ENCODE data around the gene DCAF11. TPM values are rescaled to one million over a fixed set of nuclear protein-coding genes. Genes with fewer than 3 reads are reported as not detected.

Gene DCAF11
- total RNA-seq, 1 donor from 2014 or later: 81.8 TPM

DNA sequence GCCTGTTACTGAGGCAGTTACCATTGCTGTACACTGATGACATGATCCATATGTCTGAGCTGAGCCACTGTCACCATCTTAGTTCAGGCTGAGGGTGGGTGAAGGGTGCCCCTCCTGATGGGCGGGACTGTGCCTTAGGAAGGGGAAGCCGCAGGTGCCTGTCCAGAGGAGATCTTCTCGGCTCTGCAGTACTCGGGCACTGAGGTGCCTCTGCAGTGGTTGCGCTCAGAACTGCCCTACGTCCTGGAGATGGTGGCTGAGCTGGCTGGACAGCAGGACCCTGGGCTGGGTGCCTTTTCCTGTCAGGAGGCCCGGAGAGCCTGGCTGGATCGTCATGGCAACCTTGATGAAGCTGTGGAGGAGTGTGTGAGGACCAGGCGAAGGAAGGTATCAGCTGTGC, 36.4 kb downstream of the DCAF11 start:
- intact Hi-C loops (cut with micrococcal nuclease): no loop called here

DNA sequence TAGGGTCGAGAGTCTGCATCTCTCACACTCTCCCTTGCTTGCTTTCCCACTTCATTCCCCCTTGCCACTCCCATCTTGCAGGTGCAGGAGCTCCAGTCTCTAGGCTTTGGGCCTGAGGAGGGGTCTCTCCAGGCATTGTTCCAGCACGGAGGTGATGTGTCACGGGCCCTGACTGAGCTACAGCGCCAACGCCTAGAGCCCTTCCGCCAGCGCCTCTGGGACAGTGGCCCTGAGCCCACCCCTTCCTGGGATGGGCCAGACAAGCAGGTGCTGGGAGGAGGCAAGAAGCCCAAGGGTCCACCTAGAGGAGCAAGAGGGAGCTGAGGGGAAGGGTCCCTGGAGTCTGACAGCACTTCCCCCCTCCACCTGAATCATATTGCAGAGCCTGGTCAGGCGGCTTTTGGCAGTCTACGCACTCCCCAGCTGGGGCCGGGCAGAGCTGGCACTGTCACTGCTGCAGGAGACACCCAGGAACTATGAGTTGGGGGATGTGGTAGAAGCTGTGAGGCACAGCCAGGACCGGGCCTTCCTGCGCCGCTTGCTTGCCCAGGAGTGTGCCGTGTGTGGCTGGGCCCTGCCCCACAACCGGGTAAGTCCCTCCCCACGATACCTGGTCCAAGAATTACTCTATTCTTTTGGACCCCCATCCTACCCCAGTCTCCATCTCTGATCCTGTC, 37.0 kb downstream of the DCAF11 start:
- intact Hi-C loops (cut with micrococcal nuclease): no loop called here

DNA sequence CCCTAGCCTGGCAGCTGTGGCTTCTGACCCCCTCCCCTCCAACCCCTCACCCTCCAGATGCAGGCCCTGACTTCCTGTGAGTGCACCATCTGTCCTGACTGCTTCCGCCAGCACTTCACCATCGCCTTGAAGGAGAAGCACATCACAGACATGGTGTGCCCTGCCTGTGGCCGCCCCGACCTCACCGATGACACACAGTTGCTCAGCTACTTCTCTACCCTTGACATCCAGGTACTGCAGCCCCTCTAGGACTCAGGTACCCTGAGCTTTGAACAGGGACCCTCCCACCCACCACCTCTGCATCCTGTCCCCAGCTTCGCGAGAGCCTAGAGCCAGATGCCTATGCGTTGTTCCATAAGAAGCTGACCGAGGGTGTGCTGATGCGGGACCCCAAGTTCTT, 40.5 kb downstream of the DCAF11 start:
- intact Hi-C loops (cut with micrococcal nuclease): no loop called here

DNA sequence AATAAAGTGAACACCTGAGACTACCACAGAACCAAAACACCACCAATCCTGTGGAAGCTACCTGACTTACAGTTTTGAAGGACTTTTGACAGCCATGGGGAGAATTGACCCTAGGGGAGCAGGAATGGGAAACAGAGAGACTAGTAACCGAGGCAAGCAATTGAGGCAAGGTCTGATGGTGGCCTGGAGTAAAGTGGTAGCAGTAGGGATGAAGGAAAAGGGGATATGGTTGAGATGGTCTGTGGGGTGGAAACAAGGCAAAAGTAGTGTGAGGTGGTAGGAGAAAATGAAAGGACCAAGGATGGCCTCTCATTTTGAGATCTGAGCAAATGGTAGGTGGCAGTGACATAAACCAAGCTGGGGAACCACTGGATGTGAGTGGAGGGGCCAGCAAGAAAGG, 42.3 kb downstream of the DCAF11 start:
- intact Hi-C loops (cut with micrococcal nuclease): no loop called here

DNA sequence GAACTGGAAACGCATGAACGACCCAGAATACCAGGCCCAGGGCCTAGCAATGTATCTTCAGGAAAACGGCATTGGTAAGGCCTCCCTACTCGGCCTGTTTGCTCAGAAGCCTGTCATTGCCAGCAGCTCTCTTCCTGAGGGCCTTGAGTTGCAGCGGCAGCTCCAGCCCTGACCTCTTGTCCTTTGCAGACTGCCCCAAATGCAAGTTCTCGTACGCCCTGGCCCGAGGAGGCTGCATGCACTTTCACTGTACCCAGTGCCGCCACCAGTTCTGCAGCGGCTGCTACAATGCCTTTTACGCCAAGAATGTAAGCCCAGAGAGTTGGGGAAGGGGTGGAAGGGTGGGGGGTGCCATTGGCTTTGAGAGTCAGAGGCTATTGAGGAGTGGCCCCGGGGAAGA, 42.8 kb downstream of the DCAF11 start:
- intact Hi-C loops (cut with micrococcal nuclease): no loop called here

DNA sequence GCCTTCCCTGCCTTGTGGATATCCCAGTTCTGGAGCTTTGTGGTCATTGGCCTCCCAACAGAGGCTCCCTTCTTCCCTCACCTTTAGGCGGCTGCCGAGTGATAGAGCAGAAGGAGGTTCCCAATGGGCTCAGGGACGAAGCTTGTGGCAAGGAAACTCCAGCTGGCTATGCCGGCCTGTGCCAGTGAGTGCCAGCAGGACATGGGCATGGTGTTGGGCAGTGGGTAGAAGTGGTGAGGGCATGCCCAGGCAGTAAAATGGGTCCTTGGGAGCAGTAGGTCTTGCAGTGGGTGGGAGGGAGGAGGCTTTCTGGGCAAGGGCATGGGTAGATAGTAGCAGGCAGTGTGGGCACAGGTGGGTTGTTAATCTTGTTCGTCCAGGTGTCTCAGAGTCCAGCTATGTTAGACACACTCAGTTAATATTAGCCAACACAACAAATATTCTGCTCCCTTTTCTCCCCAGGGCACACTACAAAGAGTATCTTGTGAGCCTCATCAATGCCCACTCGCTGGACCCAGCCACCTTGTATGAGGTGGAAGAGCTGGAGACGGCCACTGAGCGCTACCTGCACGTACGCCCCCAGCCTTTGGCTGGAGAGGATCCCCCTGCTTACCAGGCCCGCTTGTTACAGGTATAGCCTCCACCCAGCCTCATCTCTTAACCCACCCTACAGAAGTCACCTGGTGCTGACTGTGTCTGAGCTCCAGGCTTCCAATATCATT, 45.4 kb downstream of the DCAF11 start:
- intact Hi-C loops (cut with micrococcal nuclease): no loop called here

DNA sequence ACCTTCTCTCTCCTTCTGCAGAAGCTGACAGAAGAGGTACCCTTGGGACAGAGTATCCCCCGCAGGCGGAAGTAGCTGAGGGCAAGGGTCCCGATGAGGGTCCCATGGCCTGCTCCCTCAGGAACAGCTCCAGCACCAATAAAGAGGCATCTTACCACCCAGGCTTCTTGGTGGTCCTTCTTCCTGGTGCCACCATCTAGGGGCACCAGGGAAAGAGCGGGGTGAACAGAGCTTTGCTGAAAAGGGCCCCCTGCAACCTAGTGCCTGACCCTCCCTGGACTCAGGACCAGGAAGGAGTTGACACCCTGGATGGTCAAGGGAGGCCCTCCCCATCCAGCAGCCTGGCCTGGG, 45.9 kb downstream of the DCAF11 start:
- intact Hi-C loops (cut with micrococcal nuclease): no loop called here

DNA sequence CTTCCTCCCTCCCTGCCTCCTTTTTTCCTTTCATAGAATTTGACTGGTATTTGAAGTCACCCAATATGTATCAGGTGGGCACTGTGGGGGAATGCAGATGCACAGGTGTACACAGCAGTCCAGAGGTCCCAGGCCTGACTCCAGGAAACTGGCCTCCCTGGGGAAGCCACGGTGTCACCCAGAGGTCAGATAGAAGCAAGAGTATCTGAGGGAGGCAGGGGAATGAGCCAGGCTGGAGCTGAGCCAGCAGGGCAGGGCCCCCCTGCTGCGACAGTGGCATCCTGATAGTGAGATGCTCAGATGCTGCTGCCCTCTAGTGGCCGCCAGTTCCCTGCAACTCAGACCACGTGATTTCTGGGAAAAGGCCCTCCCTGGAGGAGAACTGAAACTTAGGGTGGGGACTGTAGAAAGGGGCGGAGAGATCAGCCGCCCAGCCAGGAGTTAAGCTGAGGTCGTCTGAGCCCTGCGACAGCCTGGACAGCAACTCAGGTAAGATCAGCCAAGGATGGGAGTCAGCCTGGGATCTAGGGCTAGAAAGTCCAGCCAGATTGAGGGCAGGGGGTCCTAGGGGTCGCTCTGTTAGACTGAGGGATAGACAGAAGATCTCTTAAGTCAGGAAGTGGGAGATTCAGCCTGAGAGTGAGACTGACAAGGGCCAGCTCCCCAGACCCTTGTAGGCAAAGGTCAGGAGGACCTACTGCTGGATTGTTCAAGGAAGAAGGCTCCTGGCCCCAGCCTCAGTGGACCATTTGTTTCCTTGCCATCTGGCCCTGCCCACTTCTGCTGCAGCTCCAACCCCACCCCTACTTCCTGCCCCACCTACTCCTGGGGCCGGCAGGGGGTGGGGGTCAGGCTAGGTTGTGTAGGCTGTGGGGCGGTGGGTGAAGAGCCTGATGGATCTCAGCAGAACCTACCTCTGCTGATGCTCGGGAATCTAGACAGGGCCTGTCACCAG, 46.5 kb downstream of the DCAF11 start, which contains the start of gene IRF9:
TSS of gene IRF9 (plus strand) at position 416 of the 955 bp plus-strand sequence. CDS start 880 bp downstream, outside the sequence.
- intact Hi-C loops (cut with micrococcal nuclease): loop anchor here (1.0 kb wide), 16 partner anchors 10 to 171 kb away; partner anchors contain the start of genes CHMP4A, EMC9, GMPR2 and IPO4

DNA sequence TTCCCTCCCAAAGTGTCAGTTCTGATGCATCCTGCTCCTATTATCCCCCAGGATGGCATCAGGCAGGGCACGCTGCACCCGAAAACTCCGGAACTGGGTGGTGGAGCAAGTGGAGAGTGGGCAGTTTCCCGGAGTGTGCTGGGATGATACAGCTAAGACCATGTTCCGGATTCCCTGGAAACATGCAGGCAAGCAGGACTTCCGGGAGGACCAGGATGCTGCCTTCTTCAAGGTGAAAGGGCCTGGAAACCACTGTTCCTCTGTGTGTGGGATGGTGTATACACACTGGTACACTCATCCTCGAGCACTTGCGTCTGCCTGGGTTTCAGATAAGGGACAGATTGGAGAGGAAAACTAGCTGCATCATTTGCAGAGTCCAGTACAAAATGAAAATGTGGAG, 47.5 kb downstream of the DCAF11 start:
- intact Hi-C loops (cut with micrococcal nuclease): no loop called here

DNA sequence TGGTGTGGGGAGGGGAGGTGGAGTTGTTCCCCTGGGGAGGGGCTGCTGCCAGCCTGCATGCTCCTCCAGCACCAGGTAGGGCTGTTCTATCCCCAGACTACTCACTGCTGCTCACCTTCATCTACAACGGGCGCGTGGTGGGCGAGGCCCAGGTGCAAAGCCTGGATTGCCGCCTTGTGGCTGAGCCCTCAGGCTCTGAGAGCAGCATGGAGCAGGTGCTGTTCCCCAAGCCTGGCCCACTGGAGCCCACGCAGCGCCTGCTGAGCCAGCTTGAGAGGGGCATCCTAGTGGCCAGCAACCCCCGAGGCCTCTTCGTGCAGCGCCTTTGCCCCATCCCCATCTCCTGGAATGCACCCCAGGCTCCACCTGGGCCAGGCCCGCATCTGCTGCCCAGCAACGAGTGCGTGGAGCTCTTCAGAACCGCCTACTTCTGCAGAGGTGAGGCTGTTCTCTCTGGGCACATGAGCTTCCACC, 50.0 kb downstream of the DCAF11 start:
- intact Hi-C loops (cut with micrococcal nuclease): no loop called here

DNA sequence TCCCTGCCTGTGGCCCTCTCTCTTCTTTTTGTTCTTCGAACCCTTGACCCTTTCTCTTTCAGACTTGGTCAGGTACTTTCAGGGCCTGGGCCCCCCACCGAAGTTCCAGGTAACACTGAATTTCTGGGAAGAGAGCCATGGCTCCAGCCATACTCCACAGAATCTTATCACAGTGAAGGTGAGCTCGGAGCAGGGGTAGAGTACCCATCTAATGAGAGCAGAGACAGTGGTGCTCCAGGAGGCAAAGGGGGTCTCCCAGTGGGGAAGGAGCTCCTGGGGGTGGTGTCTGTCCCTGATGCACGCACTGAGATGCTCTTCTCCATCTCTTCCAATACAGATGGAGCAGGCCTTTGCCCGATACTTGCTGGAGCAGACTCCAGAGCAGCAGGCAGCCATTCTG, 51.2 kb downstream of the DCAF11 start:
- intact Hi-C loops (cut with micrococcal nuclease): no loop called here

DNA sequence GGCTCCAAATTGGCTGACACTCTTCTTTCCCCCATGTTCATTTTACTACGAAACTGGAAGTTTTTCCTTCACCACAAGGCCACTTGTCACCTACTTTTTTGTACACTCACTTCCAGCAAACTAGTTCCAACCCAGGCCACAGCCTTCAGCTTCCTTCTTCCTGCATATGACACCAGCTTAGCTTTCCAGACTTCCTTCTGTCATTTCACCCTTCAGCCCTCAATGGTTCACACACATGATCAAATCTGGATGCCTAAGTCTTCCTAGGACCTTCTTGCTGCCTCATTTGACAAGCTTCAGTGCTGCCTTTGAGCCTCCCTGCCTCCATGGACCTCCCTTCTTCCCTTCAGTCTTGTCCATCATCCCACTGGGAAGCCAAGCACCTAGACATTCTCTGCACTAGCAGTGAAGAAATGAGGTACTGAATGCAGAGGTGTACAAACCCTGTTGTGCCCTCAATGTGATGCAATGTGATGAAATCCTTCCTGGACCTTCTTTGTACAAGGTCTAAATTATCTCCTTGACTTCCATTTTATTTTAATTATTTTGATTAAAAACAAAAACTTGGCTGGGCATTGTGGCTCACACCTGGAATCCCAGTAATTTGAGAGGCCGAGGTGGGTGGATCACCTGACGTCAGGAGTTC, 53.0 kb downstream of the DCAF11 start:
- intact Hi-C loops (cut with micrococcal nuclease): no loop called here

DNA sequence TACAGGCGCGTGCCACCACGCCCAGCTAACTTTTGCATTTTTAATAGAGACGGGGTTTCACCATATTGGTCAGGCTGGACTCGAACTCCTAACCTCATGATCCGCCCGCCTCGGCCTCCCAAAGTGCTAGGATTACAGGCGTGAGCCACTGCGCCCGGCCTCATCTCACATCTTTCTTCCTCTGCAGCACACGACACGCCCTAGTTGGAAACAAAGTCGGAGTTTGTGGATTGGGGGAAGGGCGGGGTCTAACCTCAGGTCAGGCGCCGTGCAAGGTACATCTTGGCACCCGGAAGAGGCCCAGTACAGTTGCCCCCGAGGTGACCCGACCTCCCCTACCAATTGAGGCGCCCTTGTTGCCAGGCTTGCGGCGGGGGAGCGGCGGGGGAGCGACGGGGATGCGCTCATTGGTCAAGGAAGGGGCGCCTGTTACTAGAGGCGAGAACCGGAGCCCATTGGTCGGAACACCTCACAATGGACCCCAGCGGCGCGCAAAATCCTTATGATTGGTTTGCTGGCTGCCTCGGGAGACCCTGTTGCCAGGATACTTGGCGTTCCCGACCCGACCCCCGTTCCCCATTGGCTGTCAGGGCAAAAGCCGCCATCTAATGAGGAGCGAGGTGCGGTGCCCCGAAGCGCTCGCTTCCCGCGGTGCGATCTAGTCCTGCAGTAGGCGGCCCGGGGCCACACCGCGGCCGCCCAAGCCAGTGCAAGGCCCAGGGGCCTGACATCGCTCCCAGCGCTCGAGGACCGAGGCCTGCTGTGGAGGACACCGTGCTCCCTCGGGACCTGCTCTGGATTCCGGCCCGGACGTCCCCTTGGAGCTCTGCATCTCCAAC, 57.1 kb downstream of the DCAF11 start, which contains the start of gene REC8:
TSS of gene REC8 (plus strand) at position 659 of the 839 bp plus-strand sequence. CDS start 473 bp downstream, outside the sequence.
- intact Hi-C loops (cut with micrococcal nuclease): loop anchor here (1.0 kb wide), 1 partner anchor 10 kb away; the partner anchor contains the start of gene IRF9

DNA sequence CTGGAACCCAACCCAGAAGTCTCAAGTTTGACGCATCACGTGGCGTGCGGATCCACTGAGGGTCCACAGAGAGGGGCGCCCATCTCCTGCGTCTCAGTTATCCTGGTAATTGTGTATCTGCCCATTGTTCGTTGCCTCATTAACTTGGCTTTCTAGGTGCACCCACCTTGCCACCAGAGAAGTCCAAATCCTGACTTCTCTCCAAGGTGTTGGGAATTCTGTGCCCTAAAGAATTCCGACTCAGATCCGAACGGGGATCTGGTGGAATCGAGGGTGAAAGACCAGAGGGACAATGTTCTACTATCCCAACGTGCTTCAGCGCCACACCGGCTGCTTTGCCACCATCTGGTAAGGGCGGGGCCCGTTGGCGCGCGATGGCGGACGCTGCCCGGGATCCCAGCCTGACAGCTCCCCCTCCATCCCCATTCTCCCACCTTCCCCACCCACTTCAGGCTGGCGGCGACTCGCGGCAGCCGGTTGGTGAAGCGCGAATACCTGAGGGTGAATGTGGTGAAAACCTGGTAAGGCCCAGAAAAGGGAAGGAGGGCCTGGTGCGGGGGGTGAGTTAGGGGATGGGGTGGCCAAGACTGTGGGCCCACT, 57.8 kb downstream of the DCAF11 start:
- intact Hi-C loops (cut with micrococcal nuclease): no loop called here

DNA sequence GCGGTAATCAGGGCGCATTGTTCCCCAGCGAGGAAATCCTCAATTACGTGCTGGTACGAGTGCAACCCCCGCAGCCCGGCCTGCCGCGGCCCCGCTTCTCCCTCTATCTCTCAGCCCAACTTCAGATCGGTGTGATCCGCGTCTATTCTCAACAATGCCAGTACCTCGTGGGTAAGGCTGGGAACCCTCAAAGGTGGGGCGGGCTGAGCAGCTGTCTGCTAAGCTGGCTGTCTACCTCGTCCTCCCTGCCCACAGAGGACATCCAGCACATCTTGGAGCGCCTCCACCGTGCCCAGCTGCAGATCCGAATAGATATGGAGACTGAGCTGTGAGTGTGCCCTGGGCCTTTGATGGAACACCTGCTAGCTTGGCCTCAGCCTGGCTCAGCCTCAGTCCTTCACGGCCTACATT, 58.3 kb downstream of the DCAF11 start:
- intact Hi-C loops (cut with micrococcal nuclease): no loop called here

All from T-helper 1 cell treated with Interleukin-12 subunit alpha and Interleukin-12 subunit beta and Interleukin-4 antibody, amounts not matched to agents 30 ng/mL and 1 ng/mL, for 36 hours (primary cell).